GM12878 (cell line): Measurements from ENCODE around the gene CIAO2B.
"Not testable (repeated sequence)": the region's sequence is repeated elsewhere in the genome, so short reads cannot be mapped to it uniquely, and the experiment has no call there.

Experiments used
- SMC3 ChIP-seq: IDR thresholded peaks from 2 replicates; pipeline ENCODE4 v1.6.1; 2011; ENCODE audit warnings: low read length, improper control_type of control experiment, borderline replicate concordance
- SP1 ChIP-seq: IDR thresholded peaks from one replicate; pipeline ENCODE4 v1.6.1; 2011; ENCODE audit warnings: low read depth, low read length

GRCh38 chr16:66934839-66935313 lies 674 bp upstream of the CIAO2B start:
- TF ChIP-seq SMC3, SP1: not testable (repeated sequence)
